ENCODE results near the gene SMCHD1. TPM values are rescaled to one million over a fixed set of nuclear protein-coding genes. Genes with fewer than 3 reads are reported as not detected.
"Not testable (repeated sequence)": the region's sequence is repeated elsewhere in the genome, so short reads cannot be mapped to it uniquely, and the experiment has no call there.

Gene SMCHD1
- total RNA-seq, 1 donor from 2014 or later, result 98.4 TPM

GRCh38 chr18:2709316-2709715 lies 53.8 kb downstream of the SMCHD1 start:
- Mint-ChIP-seq H3K4me3 (no peak overlapping the region), H3K4me1 (peaks cover 40% of the 10 kb centered on the region), H3K27me3 (no peaks in the 10 kb centered on the region), H3K36me3 (ENCODE audit: low read depth) (peaks cover 68% of the 10 kb centered on the region), H3K9me3 (no peaks in the 10 kb centered on the region), H3K27ac (no peak overlapping the region)
- intact Hi-C loops (cut with micrococcal nuclease), result no loop called here
- no peak for DNase-seq

GRCh38 chr18:2714140-2714539 lies 58.6 kb downstream of the SMCHD1 start:
- peak overlapping the region; percentile 81 for H3K27ac Mint-ChIP-seq
- peaks cover 40% of the 10 kb centered on the region for H3K4me1 Mint-ChIP-seq
- DNase-seq, result no peak
- H3K27me3 Mint-ChIP-seq, result no peaks in the 10 kb centered on the region
- H3K36me3 Mint-ChIP-seq (ENCODE audit: low read depth), result peaks cover 76% of the 10 kb centered on the region
- no peaks in the 10 kb centered on the region for H3K9me3 Mint-ChIP-seq
- H3K4me3 Mint-ChIP-seq, result no peak overlapping the region
- intact Hi-C loops (cut with micrococcal nuclease), result no loop called here

GRCh38 chr18:2715990-2716389 lies 60.5 kb downstream of the SMCHD1 start:
- Mint-ChIP-seq H3K4me1 (peaks cover 33% of the 10 kb centered on the region), H3K27me3 (no peaks in the 10 kb centered on the region), H3K4me3 (no peak overlapping the region), H3K9me3 (no peaks in the 10 kb centered on the region), H3K27ac (peak overlapping the region; percentile 44), H3K36me3 (ENCODE audit: low read depth) (peaks cover 76% of the 10 kb centered on the region)
- DNase-seq, result no peak
- intact Hi-C loops (cut with micrococcal nuclease), result no loop called here

GRCh38 chr18:2716394-2717326 lies 61.1 kb downstream of the SMCHD1 start:
- H3K27ac Mint-ChIP-seq, result peak overlapping the region; percentile 44
- peaks cover 78% of the 10 kb centered on the region for H3K36me3 Mint-ChIP-seq (ENCODE audit: low read depth)
- H3K9me3 Mint-ChIP-seq, result no peaks in the 10 kb centered on the region
- H3K4me3 Mint-ChIP-seq, result no peak overlapping the region
- no peaks in the 10 kb centered on the region for H3K27me3 Mint-ChIP-seq
- intact Hi-C loops (cut with micrococcal nuclease), result no loop called here
- peaks cover 39% of the 10 kb centered on the region for H3K4me1 Mint-ChIP-seq
- no peak for DNase-seq

GRCh38 chr18:2717407-2717806 lies 61.9 kb downstream of the SMCHD1 start:
- DNase-seq, result no peak
- Mint-ChIP-seq H3K4me3 (no peak overlapping the region), H3K36me3 (ENCODE audit: low read depth) (peaks cover 72% of the 10 kb centered on the region), H3K27me3 (no peaks in the 10 kb centered on the region), H3K4me1 (peaks cover 36% of the 10 kb centered on the region), H3K9me3 (no peaks in the 10 kb centered on the region), H3K27ac (peak overlapping the region; percentile 16)
- intact Hi-C loops (cut with micrococcal nuclease), result no loop called here

GRCh38 chr18:2719040-2719439 lies 63.5 kb downstream of the SMCHD1 start:
- intact Hi-C loops (cut with micrococcal nuclease), result no loop called here
- Mint-ChIP-seq H3K9me3 (no peaks in the 10 kb centered on the region), H3K27ac (peak overlapping the region; percentile 35), H3K4me3 (no peak overlapping the region), H3K36me3 (ENCODE audit: low read depth) (peaks cover 76% of the 10 kb centered on the region), H3K4me1 (peaks cover 39% of the 10 kb centered on the region), H3K27me3 (no peaks in the 10 kb centered on the region)
- no peak for DNase-seq

GRCh38 chr18:2723207-2723606 lies 67.7 kb downstream of the SMCHD1 start:
- H3K27ac Mint-ChIP-seq, result peak overlapping the region; percentile 54
- peaks cover 64% of the 10 kb centered on the region for H3K36me3 Mint-ChIP-seq (ENCODE audit: low read depth)
- no peak for DNase-seq
- no peak overlapping the region for H3K4me3 Mint-ChIP-seq
- no peaks in the 10 kb centered on the region for H3K27me3 Mint-ChIP-seq
- intact Hi-C loops (cut with micrococcal nuclease), result no loop called here
- peaks cover 31% of the 10 kb centered on the region for H3K4me1 Mint-ChIP-seq
- no peaks in the 10 kb centered on the region for H3K9me3 Mint-ChIP-seq

GRCh38 chr18:2729757-2730156 lies 74.2 kb downstream of the SMCHD1 start:
- Mint-ChIP-seq H3K9me3 (peaks cover 3% of the 10 kb centered on the region), H3K36me3 (ENCODE audit: low read depth) (peaks cover 65% of the 10 kb centered on the region), H3K4me1 (peaks cover 9% of the 10 kb centered on the region), H3K27me3 (no peaks in the 10 kb centered on the region), H3K27ac (no peak overlapping the region), H3K4me3 (no peak overlapping the region)
- intact Hi-C loops (cut with micrococcal nuclease), result no loop called here
- DNase-seq, result no peak

- no peak overlapping the region for H3K4me3 Mint-ChIP-seq
- H3K36me3 Mint-ChIP-seq (ENCODE audit: low read depth), result peaks cover 86% of the 10 kb centered on the region
- DNase-seq, result no peak
- H3K27ac Mint-ChIP-seq, result no peak overlapping the region
- H3K27me3 Mint-ChIP-seq, result no peaks in the 10 kb centered on the region
- intact Hi-C loops (cut with micrococcal nuclease), result no loop called here
- peaks cover 5% of the 10 kb centered on the region for H3K4me1 Mint-ChIP-seq
- H3K9me3 Mint-ChIP-seq, result peaks cover 6% of the 10 kb centered on the region
Measured at GRCh38 chr18:2736823-2737222, 81.3 kb downstream of the SMCHD1 start.

GRCh38 chr18:2740082-2740481 lies 84.6 kb downstream of the SMCHD1 start:
- H3K4me3 Mint-ChIP-seq; H3K9me3 Mint-ChIP-seq; H3K27me3 Mint-ChIP-seq; H3K27ac Mint-ChIP-seq; intact Hi-C loops (cut with micrococcal nuclease); DNase-seq; H3K4me1 Mint-ChIP-seq: not testable (repeated sequence)
- peaks cover 81% of the 10 kb centered on the region for H3K36me3 Mint-ChIP-seq (ENCODE audit: low read depth)

- H3K4me3 Mint-ChIP-seq, result no peak overlapping the region
- DNase-seq, result no peak
- no peak overlapping the region for H3K27ac Mint-ChIP-seq
- H3K27me3 Mint-ChIP-seq, result no peaks in the 10 kb centered on the region
- H3K9me3 Mint-ChIP-seq, result peaks cover 3% of the 10 kb centered on the region
- peaks cover 71% of the 10 kb centered on the region for H3K36me3 Mint-ChIP-seq (ENCODE audit: low read depth)
- intact Hi-C loops (cut with micrococcal nuclease), result no loop called here
- peaks cover 20% of the 10 kb centered on the region for H3K4me1 Mint-ChIP-seq
Measured at GRCh38 chr18:2746274-2746673, 90.7 kb downstream of the SMCHD1 start.

- Mint-ChIP-seq H3K4me3 (no peak overlapping the region), H3K4me1 (peaks cover 18% of the 10 kb centered on the region), H3K9me3 (no peaks in the 10 kb centered on the region), H3K27ac (peak overlapping the region; percentile 12), H3K36me3 (ENCODE audit: low read depth) (peaks cover 36% of the 10 kb centered on the region), H3K27me3 (no peaks in the 10 kb centered on the region)
- intact Hi-C loops (cut with micrococcal nuclease), result no loop called here
- no peak for DNase-seq
Measured at GRCh38 chr18:2758309-2758708, 102.8 kb downstream of the SMCHD1 start.

- no peaks in the 10 kb centered on the region for H3K27me3 Mint-ChIP-seq
- no peaks in the 10 kb centered on the region for H3K9me3 Mint-ChIP-seq
- no peak overlapping the region for H3K27ac Mint-ChIP-seq
- peaks cover 64% of the 10 kb centered on the region for H3K36me3 Mint-ChIP-seq (ENCODE audit: low read depth)
- DNase-seq, result no peak
- intact Hi-C loops (cut with micrococcal nuclease), result no loop called here
- peaks cover 6% of the 10 kb centered on the region for H3K4me1 Mint-ChIP-seq
- no peak overlapping the region for H3K4me3 Mint-ChIP-seq
Measured at GRCh38 chr18:2774669-2775068, 119.1 kb downstream of the SMCHD1 start.

- no peak for DNase-seq
- peaks cover 63% of the 10 kb centered on the region for H3K36me3 Mint-ChIP-seq (ENCODE audit: low read depth)
- no peaks in the 10 kb centered on the region for H3K9me3 Mint-ChIP-seq
- no peaks in the 10 kb centered on the region for H3K27me3 Mint-ChIP-seq
- peaks cover 2% of the 10 kb centered on the region for H3K4me1 Mint-ChIP-seq
- intact Hi-C loops (cut with micrococcal nuclease), result no loop called here
- no peak overlapping the region for H3K4me3 Mint-ChIP-seq
- H3K27ac Mint-ChIP-seq, result no peak overlapping the region
Measured at GRCh38 chr18:2776601-2777000, 121.1 kb downstream of the SMCHD1 start.

All from activated CD4-positive, alpha-beta T cell treated with anti-CD3 and anti-CD28 coated beads, Interleukin-2, amount 10 ng/mL, durations not matched to agents 24 days and 14 days (primary cell).